Measurements from ENCODE around the gene NSG1.
"Not testable (repeated sequence)": the region's sequence is repeated elsewhere in the genome, so short reads cannot be mapped to it uniquely, and the experiment has no call there.

NSG1 gene

DNA sequence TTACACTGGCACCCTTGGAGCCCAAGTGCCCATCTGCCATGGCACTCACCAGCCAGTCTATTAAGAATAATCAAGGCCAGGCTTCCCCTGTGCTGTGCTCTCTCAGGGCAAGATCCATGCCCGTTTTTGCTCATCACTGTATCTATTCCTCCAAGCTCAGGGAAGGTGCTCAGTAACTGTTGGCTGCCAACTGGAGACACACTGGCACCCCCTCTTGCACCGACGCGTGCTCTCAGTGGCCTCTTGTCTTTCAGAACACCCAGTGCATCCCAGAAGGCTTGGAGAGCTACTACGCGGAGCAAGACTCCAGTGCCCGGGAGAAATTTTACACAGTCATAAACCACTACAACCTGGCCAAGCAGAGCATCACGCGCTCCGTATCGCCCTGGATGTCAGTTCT, 30.1 kb downstream of the NSG1 start:
- DNase-seq (ENCODE audit: low spot score) = no peak

GRCh38 chr4:4417886-4418285, 31.0 kb downstream of the NSG1 start:
- DNase-seq (ENCODE audit: low spot score) = no peak

GRCh38 chr4:4418676-4419390, 31.9 kb downstream of the NSG1 start:
- DNase-seq (ENCODE audit: low spot score) = no peak

DNA sequence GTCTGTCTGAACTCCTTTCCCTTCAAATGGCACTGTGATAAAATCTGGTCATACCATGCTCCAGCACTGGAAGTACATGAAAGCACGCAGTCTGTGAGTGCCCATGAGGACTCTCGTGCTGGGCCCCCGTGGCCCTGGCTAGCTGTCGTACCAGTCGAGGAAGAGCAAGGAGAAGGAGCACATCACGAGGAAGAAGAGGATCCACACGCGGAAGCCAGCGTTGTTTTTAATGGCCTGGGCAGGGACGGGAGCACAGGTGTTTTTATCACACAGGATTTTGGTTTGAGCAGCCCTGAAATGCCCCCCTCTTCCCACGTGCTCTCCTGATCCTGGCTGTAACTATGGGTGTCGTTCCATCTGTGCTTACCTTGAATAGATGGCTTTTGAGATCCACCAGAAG, 33.0 kb downstream of the NSG1 start:
- DNase-seq (ENCODE audit: low spot score) = no peak

- DNase-seq (ENCODE audit: low spot score) = no peak
These were observed 33.5 kb downstream of the NSG1 start for GRCh38 chr4:4420421-4420820.

DNA sequence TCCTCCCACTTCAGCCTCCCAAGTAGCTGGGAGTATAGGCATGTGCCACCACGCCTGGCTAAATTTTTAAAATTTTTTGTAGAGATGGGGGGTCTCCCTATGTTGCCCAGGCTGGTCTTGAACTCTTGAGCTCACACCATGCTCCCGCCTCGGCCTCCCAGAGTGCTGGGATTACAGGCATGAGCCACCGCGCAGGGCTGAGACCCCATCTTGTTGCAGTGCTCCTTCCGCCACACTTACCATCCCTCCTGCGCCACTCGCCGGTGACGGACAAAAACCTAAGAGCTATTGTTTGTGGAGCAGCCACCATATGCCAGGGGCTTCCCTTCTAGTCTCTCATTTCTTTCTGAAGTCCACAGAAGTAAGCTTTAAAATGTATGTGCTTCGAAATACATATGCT, 34.5 kb downstream of the NSG1 start:
- no peak for DNase-seq (ENCODE audit: low spot score)

DNA sequence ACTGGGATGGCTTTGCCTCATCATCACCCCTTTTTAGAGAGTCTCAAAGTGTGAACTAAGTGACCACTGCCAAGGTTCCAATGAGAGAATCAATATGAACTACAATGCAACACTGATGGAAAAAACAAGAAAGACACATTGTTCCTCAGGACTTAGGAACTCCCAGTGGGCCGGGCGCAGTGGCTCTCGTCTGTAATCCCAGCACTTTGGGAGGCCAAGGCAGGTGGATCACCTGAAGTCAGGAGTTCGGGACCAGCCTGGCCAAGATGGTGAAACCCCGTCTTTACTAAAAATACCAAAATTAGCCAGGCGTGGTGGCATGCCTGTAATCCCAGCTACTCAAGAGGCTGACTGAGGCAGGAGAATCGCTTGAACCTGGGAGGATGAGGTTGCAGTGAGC, 35.2 kb downstream of the NSG1 start:
- not testable (repeated sequence) for DNase-seq (ENCODE audit: low spot score)

DNA sequence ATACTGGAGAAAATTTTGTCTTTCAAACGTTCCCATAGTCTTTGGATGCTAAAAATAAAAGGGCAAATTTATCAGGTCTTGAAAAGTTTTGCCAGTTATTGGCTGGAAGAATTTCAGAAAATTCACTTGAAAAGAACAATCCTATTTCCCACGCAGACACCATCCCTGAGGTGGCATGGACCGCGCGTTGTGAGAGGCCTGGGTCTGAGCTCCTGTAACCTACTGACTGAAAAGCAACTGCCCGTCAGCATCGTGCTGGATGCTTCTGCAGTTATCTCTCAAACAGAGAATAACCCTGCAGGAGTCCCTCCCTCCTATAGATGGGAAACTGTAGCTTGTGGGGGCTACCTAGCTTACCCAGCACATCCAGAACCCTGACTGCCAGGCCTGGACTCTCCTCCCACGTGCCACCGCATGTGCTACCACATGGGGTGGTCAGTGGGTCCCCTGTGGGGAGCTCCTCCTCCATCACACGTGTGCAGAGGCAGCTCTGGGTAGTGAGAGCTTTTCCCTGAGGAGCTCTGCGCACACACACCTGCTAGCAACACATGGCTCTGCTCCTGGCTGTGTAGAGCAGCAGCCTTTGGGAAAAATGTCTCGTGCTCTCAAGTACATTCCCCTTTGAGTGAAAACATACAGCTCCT, 36.1 kb downstream of the NSG1 start:
- no peak for DNase-seq (ENCODE audit: low spot score)

GRCh38 chr4:4423706-4424498, 37.0 kb downstream of the NSG1 start:
- no peak for DNase-seq (ENCODE audit: low spot score)

GRCh38 chr4:4424499-4425115, 37.7 kb downstream of the NSG1 start:
- no peak for DNase-seq (ENCODE audit: low spot score)

DNA sequence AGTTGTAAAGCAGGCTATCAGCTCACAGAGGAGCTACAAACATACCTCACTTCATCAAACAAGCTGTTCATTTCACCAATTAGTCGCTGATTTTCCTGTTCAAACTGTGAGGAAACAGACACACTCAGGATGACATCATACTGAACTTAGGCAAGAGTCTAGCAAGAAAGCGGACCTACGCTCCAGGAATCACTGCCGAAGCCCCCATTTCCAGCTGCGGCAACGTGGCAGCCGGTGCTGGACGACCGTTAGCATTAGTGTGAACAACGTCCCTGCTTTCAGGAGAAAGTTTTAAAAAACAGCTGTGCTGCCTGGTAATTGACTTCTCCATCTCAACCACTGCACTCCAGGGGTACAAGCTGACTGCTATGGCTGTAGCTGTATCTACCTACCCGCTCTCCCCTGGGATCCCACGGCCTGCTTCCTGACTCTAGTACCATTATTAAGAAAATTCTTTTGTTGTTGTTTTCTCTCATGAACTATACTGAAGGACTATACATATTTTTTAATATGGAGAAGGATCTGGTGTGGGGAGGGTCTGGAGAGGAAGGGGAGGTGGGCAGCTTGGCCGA, 38.3 kb downstream of the NSG1 start:
- DNase-seq (ENCODE audit: low spot score) = no peak

DNA sequence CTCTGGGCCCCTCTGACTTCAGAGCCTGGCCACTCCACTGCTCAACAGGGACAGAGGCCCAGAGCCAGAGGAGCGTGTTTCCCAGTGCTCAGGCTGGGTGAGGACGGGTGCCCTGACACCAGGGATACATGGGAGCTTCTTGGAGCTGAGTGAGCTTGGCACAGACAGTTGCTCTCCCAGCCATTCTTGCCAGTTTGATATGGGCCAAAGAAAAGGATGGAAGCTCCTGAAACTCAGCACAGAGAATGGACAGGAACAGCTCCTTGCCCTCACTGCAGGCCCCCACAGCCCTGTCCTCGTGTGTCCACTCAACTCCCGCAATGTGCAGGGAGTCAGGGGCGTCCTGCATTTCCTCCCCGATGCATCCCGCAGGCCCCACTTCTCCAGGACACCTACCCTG, 38.8 kb downstream of the NSG1 start:
- no peak for DNase-seq (ENCODE audit: low spot score)

DNA sequence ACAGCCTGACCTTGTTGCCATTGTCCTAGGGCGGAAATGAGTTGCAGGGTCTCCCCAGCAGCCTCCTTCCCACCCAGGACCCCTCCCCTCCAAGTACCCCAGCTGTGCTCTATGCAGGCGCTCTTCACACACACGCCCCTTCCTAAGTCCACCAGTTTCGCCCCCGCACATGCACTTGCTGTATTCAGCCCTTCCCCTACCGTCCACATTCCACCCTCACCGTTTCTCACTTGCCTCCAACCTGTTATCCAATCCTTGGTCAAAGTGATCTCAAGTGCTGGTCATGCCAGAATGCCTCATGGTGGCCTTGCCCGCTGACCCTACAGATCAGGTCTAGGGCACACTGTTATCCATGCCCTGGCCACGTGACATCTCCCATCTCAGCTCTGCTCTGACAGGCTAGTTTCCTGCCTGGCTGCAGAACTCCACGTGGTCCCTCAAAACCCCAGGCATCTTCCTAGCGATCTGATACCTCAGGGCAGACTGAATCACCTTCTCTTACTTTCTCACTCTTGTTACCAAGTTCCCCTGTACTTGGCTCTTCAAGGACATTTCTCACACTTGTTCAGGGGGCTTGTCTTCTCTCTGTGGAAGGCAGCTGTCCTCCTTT, 39.7 kb downstream of the NSG1 start:
- no peak for DNase-seq (ENCODE audit: low spot score)

- DNase-seq (ENCODE audit: low spot score) = peak; percentile 68
These were observed 40.4 kb downstream of the NSG1 start for GRCh38 chr4:4427121-4427870.

- no peak for DNase-seq (ENCODE audit: low spot score)
These were observed 41.0 kb downstream of the NSG1 start for GRCh38 chr4:4427886-4428285.

DNA sequence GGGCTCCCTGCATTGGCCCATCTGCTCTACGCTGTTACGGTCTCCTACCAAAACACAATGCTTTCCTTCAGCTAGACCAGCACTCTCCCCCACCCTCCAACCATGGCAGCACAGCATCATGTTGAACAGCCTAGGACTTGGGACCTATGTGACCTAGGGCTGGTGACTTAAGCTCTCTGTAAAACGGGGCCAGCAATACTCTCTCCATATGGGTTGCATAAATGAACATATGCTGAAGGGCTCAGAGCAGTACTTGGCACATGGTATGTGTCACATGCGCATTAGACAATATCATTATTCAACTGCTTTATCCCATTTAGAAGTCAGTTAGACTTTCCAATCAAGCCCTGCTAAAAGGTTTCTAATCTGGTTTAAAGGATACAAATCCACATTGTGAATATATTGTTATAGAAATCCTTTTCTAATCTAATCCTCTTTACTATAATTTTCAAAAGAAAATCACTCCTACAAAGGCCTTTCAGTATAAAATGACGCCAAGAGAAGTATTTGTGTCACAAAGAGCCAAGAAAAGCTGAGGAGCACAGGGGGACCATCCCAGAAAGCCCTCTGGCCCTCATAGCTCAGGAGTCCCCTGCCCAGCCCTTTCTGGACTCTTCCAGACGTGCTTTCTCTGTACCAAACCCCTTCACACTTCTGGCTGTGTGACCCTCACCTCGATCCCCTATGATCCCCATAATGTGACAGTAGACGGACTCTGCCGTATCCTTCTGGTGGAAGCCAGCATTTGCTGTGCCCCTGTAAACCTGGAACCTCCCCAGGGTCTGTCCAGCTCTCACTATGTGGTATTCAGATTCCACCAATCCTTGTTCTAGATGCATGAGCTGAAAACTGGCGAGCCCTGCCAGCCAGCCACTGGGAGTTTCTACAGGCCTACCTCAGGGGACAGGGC, 42.3 kb downstream of the NSG1 start:
- no peak for DNase-seq (ENCODE audit: low spot score)

DNA sequence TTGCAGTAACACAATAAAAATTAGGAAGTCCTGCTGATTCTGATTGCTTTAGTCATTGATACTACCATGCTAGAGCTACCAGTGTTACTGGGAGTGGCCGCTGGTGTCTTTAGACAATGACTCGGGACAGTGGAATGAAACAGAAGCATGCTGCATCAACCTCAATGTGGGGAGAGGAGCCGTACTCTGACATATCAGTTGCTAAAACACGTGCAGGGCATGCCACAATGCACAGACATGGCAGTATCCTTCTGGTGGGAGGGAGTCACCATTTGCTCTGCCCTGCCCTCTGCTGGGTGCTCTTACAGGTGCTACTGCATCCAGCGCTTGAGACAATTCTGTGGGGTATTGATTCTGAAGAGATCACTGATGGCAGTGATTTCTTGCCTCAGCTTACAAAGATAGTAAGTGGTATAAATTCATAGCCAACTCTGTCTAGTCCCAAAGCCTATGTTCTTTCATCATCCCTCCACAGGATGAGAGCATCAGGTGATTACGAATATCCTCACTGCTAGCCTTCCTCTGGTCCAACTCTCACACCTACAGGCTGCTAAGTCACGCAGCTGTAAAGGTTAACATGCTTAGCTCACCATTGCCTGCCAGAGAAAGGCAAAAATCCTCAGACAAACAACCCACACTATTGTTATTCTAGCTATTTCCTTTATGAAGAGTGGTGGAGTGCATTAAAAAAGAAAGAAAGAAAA, 43.7 kb downstream of the NSG1 start:
- peak; percentile 55 for DNase-seq (ENCODE audit: low spot score)

DNA sequence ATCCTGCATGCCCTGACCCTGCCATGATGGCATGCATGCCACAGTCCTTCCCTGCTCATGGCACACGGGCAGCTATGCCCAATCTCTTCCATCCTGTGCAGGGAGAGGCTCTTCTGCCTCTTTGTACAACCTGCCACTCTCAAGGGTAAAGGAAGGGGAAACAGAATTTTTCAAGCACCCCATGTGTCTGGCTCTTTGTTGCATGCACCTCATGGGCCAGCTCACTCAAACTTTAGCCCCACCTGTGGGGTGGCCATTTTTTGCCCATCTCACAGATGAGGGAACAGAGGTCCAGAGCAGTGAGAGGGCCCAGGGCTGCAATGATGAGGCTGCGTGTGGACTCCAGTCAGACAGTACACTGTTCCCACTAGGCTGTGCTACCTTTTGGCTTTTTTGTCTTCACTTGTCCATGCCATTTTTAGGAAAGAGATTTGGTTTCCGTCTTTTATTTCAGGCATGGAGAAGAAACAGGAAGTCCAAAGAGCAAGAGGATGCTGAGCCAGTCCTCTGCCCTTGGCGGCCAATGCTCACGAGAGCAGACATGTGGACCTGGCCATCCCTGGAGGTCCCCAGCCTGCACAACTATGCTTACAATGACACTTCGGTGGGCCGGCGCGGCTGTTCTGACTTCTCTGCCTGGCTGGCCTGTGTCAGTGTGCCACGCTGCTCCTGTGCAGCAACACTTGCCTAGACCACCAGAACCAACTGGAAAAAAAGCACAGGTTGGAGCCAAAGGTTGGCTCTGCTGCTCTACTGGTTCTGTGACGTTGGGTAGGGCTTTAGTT, 45.6 kb downstream of the NSG1 start:
- no peak for DNase-seq (ENCODE audit: low spot score)

DNA sequence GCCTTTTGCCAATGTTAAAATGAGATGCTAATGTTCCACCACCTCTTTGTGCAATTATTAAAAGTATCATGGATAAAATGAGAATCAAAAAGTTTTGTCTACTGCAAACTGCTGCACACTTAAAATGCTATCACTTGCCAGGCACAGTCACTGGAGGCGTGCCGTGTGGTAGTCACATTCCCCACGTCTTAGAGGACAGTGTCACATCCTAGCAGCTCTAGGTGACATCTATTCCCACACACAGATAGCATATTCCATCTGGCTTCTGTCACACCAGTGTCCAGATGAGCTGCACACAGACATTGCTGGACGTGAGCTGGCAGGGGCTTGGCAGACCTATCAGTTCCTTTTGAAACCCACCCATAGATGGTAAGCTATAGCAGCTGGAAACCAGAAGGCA, 47.0 kb downstream of the NSG1 start:
- no peak for DNase-seq (ENCODE audit: low spot score)
